IPS-15b (cell line): Measurements from ENCODE around the gene ERC2.

Experiments used
- H3K27me3 ChIP-seq: one replicate; pipeline ENCODE4 v1.6.1; 2013; ENCODE audit warnings: low read length; ENCODE audit not compliant: control insufficient read depth, insufficient read depth
- H3K36me3 ChIP-seq: one replicate; pipeline ENCODE4 v1.6.1; 2013; ENCODE audit warnings: low read length; ENCODE audit not compliant: control insufficient read depth, insufficient read depth
- H3K4me1 ChIP-seq: one replicate; pipeline ENCODE4 v1.6.1; 2013; ENCODE audit warnings: mild to moderate bottlenecking, low read length; ENCODE audit not compliant: control insufficient read depth, insufficient read depth
- H3K4me3 ChIP-seq: one replicate; pipeline ENCODE4 v1.5.1; 2013; ENCODE audit warnings: low read depth, low read length
- H3K9ac ChIP-seq: one replicate; pipeline ENCODE4 v1.6.1; 2013; ENCODE audit warnings: low read depth, mild to moderate bottlenecking, low read length
- H3K9me3 ChIP-seq: one replicate; pipeline ENCODE4 v1.6.1; 2013; ENCODE audit warnings: mild to moderate bottlenecking, low read length; ENCODE audit not compliant: control insufficient read depth, insufficient read depth

Gene ERC2

DNA sequence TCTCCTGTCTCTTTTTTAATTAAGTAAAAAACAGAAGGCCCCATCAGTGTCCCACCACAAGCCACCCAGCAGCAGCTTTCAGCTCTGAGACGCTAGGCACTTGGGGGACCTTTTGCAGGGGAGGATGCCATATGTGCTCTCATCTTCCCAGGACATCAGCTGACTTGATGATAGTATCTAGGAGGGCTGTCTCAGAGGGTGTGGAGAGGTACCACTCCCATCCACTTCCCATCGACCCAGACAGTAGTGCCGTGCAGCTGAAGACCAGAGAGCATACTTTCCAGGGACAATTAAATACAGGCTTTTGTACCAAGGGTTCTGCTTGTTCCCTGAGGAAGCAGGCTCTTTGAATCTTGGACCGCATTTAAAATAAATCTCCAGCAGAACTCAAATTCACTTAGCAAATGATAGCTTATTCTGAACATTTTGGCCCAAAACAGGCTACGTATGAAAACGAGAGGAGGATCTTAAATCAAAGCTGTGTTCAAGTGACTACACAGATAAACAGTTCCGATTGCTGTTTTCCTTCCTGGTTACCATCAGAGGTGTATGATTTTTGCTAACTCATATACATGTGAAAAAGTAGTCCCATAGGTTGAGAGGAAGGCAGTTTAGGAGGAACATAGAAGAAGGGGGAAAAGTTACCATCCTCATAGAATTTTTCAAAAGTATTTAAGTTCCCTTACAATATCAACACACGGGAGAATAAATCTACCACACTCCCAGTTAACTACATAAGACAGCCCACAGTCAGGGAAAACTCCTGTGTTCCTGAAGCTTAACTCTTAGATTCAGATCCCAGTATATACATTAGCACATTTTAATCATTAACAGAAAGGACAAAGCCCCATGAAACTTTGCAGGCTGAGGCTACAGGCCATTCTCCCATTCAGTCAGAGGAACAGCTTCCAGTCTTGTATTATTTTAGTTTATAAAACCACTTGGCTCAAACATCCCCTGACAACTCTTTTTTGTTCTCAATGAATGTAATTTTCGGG lies 990.7 kb downstream of the ERC2 start:
- Histone ChIP-seq H3K36me3 (no peaks in the 10 kb centered on the region), H3K27me3 (peaks cover 91% of the 10 kb centered on the region), H3K9ac (no peak overlapping the region), H3K4me1 (peaks cover 5% of the 10 kb centered on the region), H3K4me3 (no peak overlapping the region), H3K9me3 (no peaks in the 10 kb centered on the region)

- H3K4me1 ChIP-seq = peaks cover 3% of the 10 kb centered on the region
- H3K27me3 ChIP-seq = peaks cover 81% of the 10 kb centered on the region
- no peak overlapping the region for H3K4me3 ChIP-seq
- no peak overlapping the region for H3K9ac ChIP-seq
- no peaks in the 10 kb centered on the region for H3K9me3 ChIP-seq
- H3K36me3 ChIP-seq = no peaks in the 10 kb centered on the region
Observed at GRCh38 chr3:55476515-55476914, 991.8 kb downstream of the ERC2 start.

- peak overlapping the region; percentile 58 for H3K4me3 ChIP-seq
- H3K9me3 ChIP-seq = no peaks in the 10 kb centered on the region
- H3K36me3 ChIP-seq = peaks cover 5% of the 10 kb centered on the region
- peaks cover 60% of the 10 kb centered on the region for H3K27me3 ChIP-seq
- H3K4me1 ChIP-seq = peaks cover 2% of the 10 kb centered on the region
- no peak overlapping the region for H3K9ac ChIP-seq
Observed at GRCh38 chr3:55474213-55474632, 994.0 kb downstream of the ERC2 start.

- H3K27me3 ChIP-seq = peaks cover 55% of the 10 kb centered on the region
- no peaks in the 10 kb centered on the region for H3K9me3 ChIP-seq
- H3K4me3 ChIP-seq = peak overlapping the region; percentile 58
- no peak overlapping the region for H3K9ac ChIP-seq
- peaks cover 5% of the 10 kb centered on the region for H3K36me3 ChIP-seq
- peaks cover 2% of the 10 kb centered on the region for H3K4me1 ChIP-seq
Observed at GRCh38 chr3:55473788-55474187, 994.5 kb downstream of the ERC2 start.

- Histone ChIP-seq H3K27me3 (peaks cover 36% of the 10 kb centered on the region), H3K4me3 (no peak overlapping the region), H3K4me1 (peaks cover 2% of the 10 kb centered on the region), H3K36me3 (peaks cover 5% of the 10 kb centered on the region), H3K9ac (no peak overlapping the region), H3K9me3 (no peaks in the 10 kb centered on the region)
Observed at GRCh38 chr3:55471522-55472280, 996.6 kb downstream of the ERC2 start.

DNA sequence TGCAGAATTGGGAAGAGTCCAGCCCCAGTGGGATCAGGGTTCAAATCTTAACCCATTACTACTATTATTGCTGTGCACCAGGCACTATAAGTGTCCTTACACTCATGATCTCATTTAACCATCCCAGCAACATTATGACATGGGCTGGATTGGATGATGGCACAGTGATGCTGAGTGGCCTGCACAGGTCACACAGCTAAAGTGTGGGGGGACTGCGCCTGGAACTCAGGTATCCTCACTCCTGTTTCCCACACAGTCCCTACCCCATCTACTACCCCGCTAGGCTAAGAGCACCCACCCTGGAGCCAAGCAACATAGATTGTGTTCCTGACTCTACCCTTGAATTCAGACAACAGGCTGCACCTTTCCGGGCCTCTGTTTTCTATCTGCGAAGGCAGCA lies 997.2 kb downstream of the ERC2 start:
- Histone ChIP-seq H3K4me1 (peaks cover 2% of the 10 kb centered on the region), H3K27me3 (peaks cover 30% of the 10 kb centered on the region), H3K9me3 (no peaks in the 10 kb centered on the region), H3K4me3 (no peak overlapping the region), H3K9ac (no peak overlapping the region), H3K36me3 (peaks cover 5% of the 10 kb centered on the region)

- no peaks in the 10 kb centered on the region for H3K9me3 ChIP-seq
- H3K36me3 ChIP-seq = peaks cover 5% of the 10 kb centered on the region
- peaks cover 2% of the 10 kb centered on the region for H3K4me1 ChIP-seq
- H3K27me3 ChIP-seq = peaks cover 21% of the 10 kb centered on the region
- no peak overlapping the region for H3K9ac ChIP-seq
- H3K4me3 ChIP-seq = no peak overlapping the region
Observed at GRCh38 chr3:55469957-55470526, 998.2 kb downstream of the ERC2 start.

- Histone ChIP-seq H3K36me3 (peaks cover 5% of the 10 kb centered on the region), H3K9ac (no peak overlapping the region), H3K4me1 (no peaks in the 10 kb centered on the region)
Observed at GRCh38 chr3:55468251-55468650, 1000.0 kb downstream of the ERC2 start.

GRCh38 chr3:55467099-55467498 lies 1001.2 kb downstream of the ERC2 start:
- H3K27me3 ChIP-seq = no peaks in the 10 kb centered on the region
- H3K9ac ChIP-seq = no peak overlapping the region
- H3K4me1 ChIP-seq = no peaks in the 10 kb centered on the region
- H3K36me3 ChIP-seq = peaks cover 5% of the 10 kb centered on the region
- no peak overlapping the region for H3K4me3 ChIP-seq
- no peaks in the 10 kb centered on the region for H3K9me3 ChIP-seq

More at GRCh38 chr3:55468251-55468650, 1000.0 kb downstream of the ERC2 start:
- Histone ChIP-seq H3K27me3 (peaks cover 7% of the 10 kb centered on the region), H3K9me3 (no peaks in the 10 kb centered on the region), H3K4me3 (no peak overlapping the region)

DNA sequence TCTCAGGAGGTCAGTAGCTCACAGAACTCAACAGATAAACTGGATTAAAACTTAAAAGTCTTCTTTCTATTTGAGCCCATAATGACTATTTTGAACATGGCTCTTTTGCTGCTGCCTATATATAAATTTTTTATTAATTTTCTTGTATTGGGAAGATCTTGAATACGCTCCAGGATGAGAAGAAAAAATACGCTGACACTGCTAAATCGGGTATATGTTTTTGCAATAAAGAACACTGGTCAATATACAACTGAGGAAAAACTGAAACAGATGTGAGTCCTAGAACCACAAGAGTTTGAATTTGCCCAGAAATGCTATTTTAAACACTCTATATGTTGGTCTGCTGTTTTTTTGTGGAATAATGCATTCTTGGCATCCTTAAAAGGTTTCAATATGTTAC lies 1001.7 kb downstream of the ERC2 start:
- Histone ChIP-seq H3K27me3 (no peaks in the 10 kb centered on the region), H3K9me3 (no peaks in the 10 kb centered on the region), H3K4me3 (no peak overlapping the region), H3K9ac (no peak overlapping the region), H3K36me3 (peaks cover 5% of the 10 kb centered on the region), H3K4me1 (no peaks in the 10 kb centered on the region)

DNA sequence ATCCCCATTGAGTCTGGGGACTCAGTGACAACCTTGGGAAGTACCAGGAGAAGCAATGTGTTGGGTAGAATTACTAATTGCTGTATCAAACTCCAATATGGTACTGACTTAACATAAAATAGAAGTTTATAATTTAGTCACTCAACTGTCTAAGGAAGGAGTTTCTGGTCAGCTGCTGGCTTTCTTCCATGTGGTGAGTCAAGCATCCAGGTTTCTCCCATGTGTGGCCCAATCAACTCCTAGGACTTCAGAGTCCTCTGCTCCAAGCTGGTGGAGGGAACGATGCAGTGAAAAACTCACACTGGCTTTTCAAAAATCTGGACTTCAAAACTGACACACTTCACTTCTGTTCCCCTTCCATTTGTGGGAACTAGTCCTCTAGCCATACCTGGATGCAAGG lies 1006.4 kb downstream of the ERC2 start:
- Histone ChIP-seq H3K36me3 (no peaks in the 10 kb centered on the region), H3K27me3 (no peaks in the 10 kb centered on the region), H3K4me1 (no peaks in the 10 kb centered on the region), H3K9me3 (no peaks in the 10 kb centered on the region), H3K9ac (no peak overlapping the region), H3K4me3 (no peak overlapping the region)
